ENCODE measurements around the gene TRIM10.

Gene TRIM10

GRCh38 chr6:30130887-30131862, 29.8 kb downstream of the TRIM10 start (continued):
- TF ChIP-seq ZNF518A (tag by site-specific recombination; conservative IDR thresholded peaks at IDR 0.05; ENCODE audit: low read depth) (0 out of 2 replicates have a peak, but pooled peaks have one; percentile 36), ZBTB1 (tag by site-specific recombination; IDR thresholded peaks at IDR 0.05) (no peak), EGR2 (tag by site-specific recombination; IDR thresholded peaks at IDR 0.05; ENCODE audit: low read depth) (no peak), ZNF600 (tag by site-specific recombination; IDR thresholded peaks at IDR 0.05) (peak; percentile 87), PRDM4 (tag by site-specific recombination; IDR thresholded peaks at IDR 0.05) (0 out of 2 replicates have a peak, but pooled peaks have one; percentile 28), TCF7L2 (IDR thresholded peaks at IDR 0.05; ENCODE audit: borderline replicate concordance, low read depth, low read length) (no peak), ZNF248 (tag by site-specific recombination; IDR thresholded peaks at IDR 0.05) (no peak), ZSCAN30 (tag by site-specific recombination; IDR thresholded peaks at IDR 0.05) (peak; percentile 8; the same call in 1 of the 2 replicates), SP2 (tag by site-specific recombination; IDR thresholded peaks at IDR 0.05) (no peak), ZNF677 (tag by site-specific recombination; IDR thresholded peaks at IDR 0.05) (no peak), ZNF362 (tag by site-specific recombination; IDR thresholded peaks at IDR 0.05) (no peak), ZNF157 (tag by site-specific recombination; IDR thresholded peaks at IDR 0.05) (no peak), HOXD13 (CRISPR knock-in tag; IDR thresholded peaks at IDR 0.05; ENCODE audit: borderline replicate concordance) (no peak), MEIS1 (CRISPR knock-in tag; IDR thresholded peaks at IDR 0.05; ENCODE audit: borderline replicate concordance) (no peak)

- Histone ChIP-seq H3K4me1 (ENCODE audit: control insufficient read depth, insufficient read depth, low read length) (no peaks in the 10 kb centered on the region), H3K36me3 (ENCODE audit: control insufficient read depth in 2 of 2, insufficient read depth in 1 of 2, low read length in 2 of 2) (no peaks in the 10 kb centered on the region), H3K9me3 (ENCODE audit: control insufficient read depth, insufficient read depth, low read depth, low read length) (no peaks in the 10 kb centered on the region), H3K4me3 (ENCODE audit: low read depth, low read length) (no peak overlapping the region), H3K27ac (ENCODE audit: extremely low read depth, low read depth, low read length) (no peak overlapping the region)
- POLR2A ChIA-PET = interaction anchor here (1.2 to 3.2 kb wide), 4 partner anchors 24 to 69 kb away, joined by 3 to 20 read pairs (median 4); partner anchors contain the start of gene POLR1H
- CTCF ChIA-PET = interaction anchor here (0.6 to 8.4 kb wide), 37 partner anchors 8 to 576 kb away, joined by 3 to 200 read pairs (median 7); partner anchors contain the start of genes TRIM10, TRIM15 and TRIM31
- TF ChIP-seq ZNF341 (tag by site-specific recombination; IDR thresholded peaks at IDR 0.05; ENCODE audit: low read depth) (no peak), ZBTB17 (tag by site-specific recombination; IDR thresholded peaks at IDR 0.05) (no peak), KLF10 (tag by site-specific recombination; IDR thresholded peaks at IDR 0.05) (0 out of 2 replicates have a peak, but pooled peaks have one; percentile 8), ZNF837 (tag by site-specific recombination; IDR thresholded peaks at IDR 0.05) (no peak), ZNF133 (tag by site-specific recombination; IDR thresholded peaks at IDR 0.05) (no peak)
Measured at GRCh38 chr6:30130179-30130679, 30.8 kb downstream of the TRIM10 start.
